ENCODE measurements around the gene METTL24.

The METTL24 gene

GRCh38 chr6:110201151-110201884 lies 156.8 kb downstream of the METTL24 start:
- no peak for DNase-seq (ENCODE audit: low read depth in 1 of 2, low spot score in 1 of 2)

- DNase-seq (ENCODE audit: low read depth in 1 of 2, low spot score in 1 of 2): no peak
Measured at GRCh38 chr6:110198561-110198960, 159.6 kb downstream of the METTL24 start.

GRCh38 chr6:110196874-110197273 lies 161.3 kb downstream of the METTL24 start:
- no peak for DNase-seq (ENCODE audit: low read depth in 1 of 2, low spot score in 1 of 2)

GRCh38 chr6:110195639-110196038 lies 162.5 kb downstream of the METTL24 start:
- no peak for DNase-seq (ENCODE audit: low read depth in 1 of 2, low spot score in 1 of 2)

Data from activated T-helper 1 cell treated with anti-CD3 and anti-CD28 coated beads, Interleukin-2, amount 50 U/mL, for 16 hours (primary cell).